HG03175 (cell line): ENCODE results near the gene R3HDM4.
"Not testable (repeated sequence)": the region's sequence is repeated elsewhere in the genome, so short reads cannot be mapped to it uniquely, and the experiment has no call there.

Experiments used
- ATAC-seq: cut with Tn5 transposase; IDR thresholded peaks from one replicate; pipeline ENCODE4 v1.9.1; 2021; ENCODE audit warnings: mild to moderate bottlenecking, moderate library complexity; ENCODE audit not compliant: unreplicated experiment

R3HDM4 gene

GRCh38 chr19:862581-863314 is 50.3 kb downstream of the R3HDM4 start:
- ATAC-seq = no peak

GRCh38 chr19:861756-862580 is 51.1 kb downstream of the R3HDM4 start:
- ATAC-seq = no peak

- no peak for ATAC-seq
These were observed 51.8 kb downstream of the R3HDM4 start for GRCh38 chr19:861141-861755.

GRCh38 chr19:858868-859843 is 53.9 kb downstream of the R3HDM4 start, which contains the start of gene CFD:
Gene CFD (plus strand): TSS chr19:859664. CDS start chr19:859690, 26 bp downstream.
- ATAC-seq = no peak

GRCh38 chr19:858284-858683 is 54.7 kb downstream of the R3HDM4 start:
- ATAC-seq = no peak

- ATAC-seq = no peak
These were observed 57.4 kb downstream of the R3HDM4 start for GRCh38 chr19:855566-856120.

GRCh38 chr19:855142-855541 is 57.9 kb downstream of the R3HDM4 start:
- no peak for ATAC-seq

GRCh38 chr19:854549-854948 is 58.5 kb downstream of the R3HDM4 start:
- no peak for ATAC-seq

GRCh38 chr19:853614-854220 is 59.3 kb downstream of the R3HDM4 start:
- ATAC-seq = not testable (repeated sequence)

- no peak for ATAC-seq
These were observed 59.9 kb downstream of the R3HDM4 start for GRCh38 chr19:853014-853585.

GRCh38 chr19:852136-853013 is 60.6 kb downstream of the R3HDM4 start, which contains the start of gene ELANE:
Gene ELANE (plus strand): TSS chr19:852303. CDS start chr19:852329, 26 bp downstream.
- no peak for ATAC-seq

GRCh38 chr19:850979-851335 is 62.1 kb downstream of the R3HDM4 start:
- no peak for ATAC-seq

- ATAC-seq = no peak
These were observed 62.6 kb downstream of the R3HDM4 start for GRCh38 chr19:850221-850978.

- not testable (repeated sequence) for ATAC-seq
These were observed 63.8 kb downstream of the R3HDM4 start for GRCh38 chr19:849195-849594.

GRCh38 chr19:848386-848921 is 64.6 kb downstream of the R3HDM4 start:
- ATAC-seq = no peak
